ENCODE data around the gene WDR41. TPM values are rescaled to one million over a fixed set of nuclear protein-coding genes. Genes with fewer than 3 reads are reported as not detected.
A peak's percentile ranks its signal among the peaks of the same experiment; 100 is the strongest.

Gene WDR41
- total and polyA plus RNA-seq, 5 donors from 2014 or later: 8.0 to 13.5 (median 8.4) TPM

- Mint-ChIP-seq H3K9me3 (no peaks in the 10 kb centered on the region), H3K36me3 (peaks cover 13% of the 10 kb centered on the region), H3K27ac (no peak overlapping the region), H3K27me3 (no peaks in the 10 kb centered on the region), H3K4me1 (no peaks in the 10 kb centered on the region), H3K4me3 (no peak overlapping the region)
- DNase-seq: no peak
- H3K36me3 ChIP-seq (ENCODE audit: control insufficient read depth, insufficient read depth, low read length): peaks cover 3% of the 10 kb centered on the region
- H3K4me1 ChIP-seq (ENCODE audit: control insufficient read depth, insufficient read depth, low read length, poor library complexity, severe bottlenecking): no peaks in the 10 kb centered on the region
- no peak overlapping the region for H3K27ac ChIP-seq (ENCODE audit: insufficient read depth, low read length, poor library complexity, severe bottlenecking)
- H3K27me3 ChIP-seq (ENCODE audit: control insufficient read depth, insufficient read depth, low read length): no peaks in the 10 kb centered on the region
- no peak for ATAC-seq (ENCODE audit: low read depth in 2 of 2)
- no peak overlapping the region for H3K4me3 ChIP-seq (ENCODE audit: low read depth, low read length)
- no peaks in the 10 kb centered on the region for H3K9me3 ChIP-seq (ENCODE audit: control insufficient read depth in 2 of 2, low read length in 2 of 2)
These were observed 64.1 kb downstream of the WDR41 start for GRCh38 chr5:77427998-77428397.

- ATAC-seq (ENCODE audit: low read depth in 2 of 2) (no peak), DNase-seq (no peak)
- no peak overlapping the region for H3K27ac ChIP-seq (ENCODE audit: insufficient read depth, low read length, poor library complexity, severe bottlenecking)
- H3K9me3 Mint-ChIP-seq: no peaks in the 10 kb centered on the region
- H3K9me3 ChIP-seq (ENCODE audit: control insufficient read depth in 2 of 2, low read length in 2 of 2): no peaks in the 10 kb centered on the region
- no peak overlapping the region for H3K27ac Mint-ChIP-seq
- no peaks in the 10 kb centered on the region for H3K27me3 ChIP-seq (ENCODE audit: control insufficient read depth, insufficient read depth, low read length)
- H3K36me3 ChIP-seq (ENCODE audit: control insufficient read depth, insufficient read depth, low read length): no peaks in the 10 kb centered on the region
- no peak overlapping the region for H3K4me3 ChIP-seq (ENCODE audit: low read depth, low read length)
- no peak overlapping the region for H3K4me3 Mint-ChIP-seq
- no peaks in the 10 kb centered on the region for H3K4me1 ChIP-seq (ENCODE audit: control insufficient read depth, insufficient read depth, low read length, poor library complexity, severe bottlenecking)
- peaks cover 11% of the 10 kb centered on the region for H3K36me3 Mint-ChIP-seq
- peaks cover 5% of the 10 kb centered on the region for H3K27me3 Mint-ChIP-seq
- H3K4me1 Mint-ChIP-seq: no peaks in the 10 kb centered on the region
These were observed 65.4 kb downstream of the WDR41 start for GRCh38 chr5:77426670-77427069.

- Histone ChIP-seq H3K4me3 (ENCODE audit: low read depth, low read length) (no peak overlapping the region), H3K9me3 (ENCODE audit: control insufficient read depth in 2 of 2, low read length in 2 of 2) (no peaks in the 10 kb centered on the region), H3K27ac (ENCODE audit: insufficient read depth, low read length, poor library complexity, severe bottlenecking) (no peak overlapping the region), H3K36me3 (ENCODE audit: control insufficient read depth, insufficient read depth, low read length) (no peaks in the 10 kb centered on the region), H3K27me3 (ENCODE audit: control insufficient read depth, insufficient read depth, low read length) (no peaks in the 10 kb centered on the region), H3K4me1 (ENCODE audit: control insufficient read depth, insufficient read depth, low read length, poor library complexity, severe bottlenecking) (no peaks in the 10 kb centered on the region)
- ATAC-seq (ENCODE audit: low read depth in 2 of 2) (no peak), DNase-seq (no peak)
- Mint-ChIP-seq H3K27me3 (peaks cover 5% of the 10 kb centered on the region), H3K4me1 (peaks cover 0 to under 1% (median 0%) of the 10 kb centered on the region in 4 donors), H3K27ac (no peak overlapping the region), H3K9me3 (no peaks in the 10 kb centered on the region), H3K4me3 (no peak overlapping the region), H3K36me3 (peaks cover 7% of the 10 kb centered on the region)
These were observed 66.0 kb downstream of the WDR41 start for GRCh38 chr5:77425998-77426659.

- Histone ChIP-seq H3K27ac (ENCODE audit: insufficient read depth, low read length, poor library complexity, severe bottlenecking) (no peak overlapping the region), H3K36me3 (ENCODE audit: control insufficient read depth, insufficient read depth, low read length) (no peaks in the 10 kb centered on the region), H3K4me1 (ENCODE audit: control insufficient read depth, insufficient read depth, low read length, poor library complexity, severe bottlenecking) (no peaks in the 10 kb centered on the region), H3K27me3 (ENCODE audit: control insufficient read depth, insufficient read depth, low read length) (no peaks in the 10 kb centered on the region), H3K4me3 (ENCODE audit: low read depth, low read length) (no peak overlapping the region), H3K9me3 (ENCODE audit: control insufficient read depth in 2 of 2, low read length in 2 of 2) (no peaks in the 10 kb centered on the region)
- Mint-ChIP-seq H3K4me1 (peaks cover 0 to 7% (median 0%) of the 10 kb centered on the region in 4 donors), H3K27me3 (peaks cover 9% of the 10 kb centered on the region), H3K27ac (peak overlapping the region in 1 of 3 donors; percentile 31), H3K36me3 (peaks cover 4% of the 10 kb centered on the region), H3K4me3 (no peak overlapping the region), H3K9me3 (no peaks in the 10 kb centered on the region)
- no peak for DNase-seq
- ATAC-seq (ENCODE audit: low read depth in 2 of 2): no peak
These were observed 66.7 kb downstream of the WDR41 start for GRCh38 chr5:77425420-77425819.

GRCh38 chr5:77424921-77425320 lies 67.2 kb downstream of the WDR41 start:
- H3K27me3 Mint-ChIP-seq: peaks cover 9% of the 10 kb centered on the region
- DNase-seq: no peak
- H3K36me3 Mint-ChIP-seq: peaks cover 4% of the 10 kb centered on the region

GRCh38 chr5:77423022-77423750 lies 68.9 kb downstream of the WDR41 start:
- Histone ChIP-seq H3K27me3 (ENCODE audit: control insufficient read depth, insufficient read depth, low read length) (peaks cover 3% of the 10 kb centered on the region), H3K36me3 (ENCODE audit: control insufficient read depth, insufficient read depth, low read length) (no peaks in the 10 kb centered on the region), H3K9me3 (ENCODE audit: control insufficient read depth in 2 of 2, low read length in 2 of 2) (no peaks in the 10 kb centered on the region), H3K4me3 (ENCODE audit: low read depth, low read length) (no peak overlapping the region), H3K4me1 (ENCODE audit: control insufficient read depth, insufficient read depth, low read length, poor library complexity, severe bottlenecking) (no peaks in the 10 kb centered on the region), H3K27ac (ENCODE audit: insufficient read depth, low read length, poor library complexity, severe bottlenecking) (no peak overlapping the region)
- Mint-ChIP-seq H3K4me1 (peaks cover 0 to 8% (median 0%) of the 10 kb centered on the region in 4 donors), H3K27ac (no peak overlapping the region), H3K27me3 (peaks cover 14% of the 10 kb centered on the region), H3K4me3 (no peak overlapping the region), H3K9me3 (no peaks in the 10 kb centered on the region), H3K36me3 (no peaks in the 10 kb centered on the region)
- DNase-seq (no peak), ATAC-seq (ENCODE audit: low read depth in 2 of 2) (no peak)

More at GRCh38 chr5:77424921-77425320, 67.2 kb downstream of the WDR41 start:
- Histone ChIP-seq H3K4me1 (ENCODE audit: control insufficient read depth, insufficient read depth, low read length, poor library complexity, severe bottlenecking) (no peaks in the 10 kb centered on the region), H3K36me3 (ENCODE audit: control insufficient read depth, insufficient read depth, low read length) (no peaks in the 10 kb centered on the region), H3K4me3 (ENCODE audit: low read depth, low read length) (no peak overlapping the region), H3K27me3 (ENCODE audit: control insufficient read depth, insufficient read depth, low read length) (peaks cover 3% of the 10 kb centered on the region), H3K27ac (ENCODE audit: insufficient read depth, low read length, poor library complexity, severe bottlenecking) (no peak overlapping the region), H3K9me3 (ENCODE audit: control insufficient read depth in 2 of 2, low read length in 2 of 2) (no peaks in the 10 kb centered on the region)
- Mint-ChIP-seq H3K9me3 (no peaks in the 10 kb centered on the region), H3K4me3 (no peak overlapping the region), H3K27ac (peak overlapping the region in 1 of 3 donors; percentile 31), H3K4me1 (peaks cover 0 to 8% (median 0%) of the 10 kb centered on the region in 4 donors)
- ATAC-seq (ENCODE audit: low read depth in 2 of 2): no peak

GRCh38 chr5:77420940-77421339 lies 71.2 kb downstream of the WDR41 start:
- Histone ChIP-seq H3K4me1 (ENCODE audit: control insufficient read depth, insufficient read depth, low read length, poor library complexity, severe bottlenecking) (no peaks in the 10 kb centered on the region), H3K9me3 (ENCODE audit: control insufficient read depth in 2 of 2, low read length in 2 of 2) (no peaks in the 10 kb centered on the region), H3K4me3 (ENCODE audit: low read depth, low read length) (no peak overlapping the region), H3K27ac (ENCODE audit: insufficient read depth, low read length, poor library complexity, severe bottlenecking) (no peak overlapping the region), H3K36me3 (ENCODE audit: control insufficient read depth, insufficient read depth, low read length) (no peaks in the 10 kb centered on the region), H3K27me3 (ENCODE audit: control insufficient read depth, insufficient read depth, low read length) (peaks cover 6% of the 10 kb centered on the region)
- DNase-seq (no peak), ATAC-seq (ENCODE audit: low read depth in 2 of 2) (no peak)
- H3K36me3 Mint-ChIP-seq: no peaks in the 10 kb centered on the region
- H3K9me3 Mint-ChIP-seq: no peaks in the 10 kb centered on the region
- H3K27me3 Mint-ChIP-seq: peaks cover 20% of the 10 kb centered on the region
- no peak overlapping the region for H3K27ac Mint-ChIP-seq
- peaks cover 0 to 8% (median 0%) of the 10 kb centered on the region in 4 donors for H3K4me1 Mint-ChIP-seq
- no peak overlapping the region for H3K4me3 Mint-ChIP-seq
